ENCODE results near the gene UBE2E2.

Gene UBE2E2

DNA sequence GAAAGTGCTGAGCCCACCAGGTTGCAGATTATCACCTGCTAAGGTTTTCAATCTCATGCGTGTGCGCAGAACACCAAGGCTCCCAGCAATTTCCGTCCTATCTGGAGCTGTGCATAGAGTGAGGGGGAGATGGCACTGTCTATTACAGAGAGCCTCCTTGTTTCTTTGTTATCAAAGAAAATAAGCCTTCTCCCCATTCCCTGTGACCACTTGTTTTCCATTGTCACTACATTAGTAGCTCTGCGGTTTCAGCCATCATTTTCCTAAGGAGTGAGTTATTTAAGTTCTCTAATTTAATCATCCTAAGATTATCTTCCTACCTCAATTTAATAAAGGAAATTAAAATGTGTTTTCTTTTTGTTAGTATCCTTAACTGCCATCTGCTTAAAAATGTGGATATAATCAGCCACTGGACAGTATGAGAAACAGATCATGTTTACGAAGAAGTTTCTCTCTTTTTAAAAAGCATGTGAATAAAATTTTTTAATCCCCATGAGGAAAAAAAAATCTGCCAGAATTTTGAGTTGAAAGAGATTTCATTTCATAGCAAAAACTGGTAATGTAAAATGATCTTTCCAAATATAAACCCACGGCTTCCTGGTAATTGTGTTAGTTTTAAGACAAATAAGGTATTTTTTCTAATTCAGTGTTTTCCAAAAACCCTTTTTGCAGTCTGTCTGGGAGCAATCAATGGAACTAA is 430.3 kb downstream of the UBE2E2 start:
- TF ChIP-seq ZFP41 (tag by site-specific recombination; IDR thresholded peaks at IDR 0.05; ENCODE audit: borderline replicate concordance), result no peak
- no peak for TF ChIP-seq ZNF701 (tag by site-specific recombination; IDR thresholded peaks at IDR 0.05)
- TF ChIP-seq ZFP37 (tag by site-specific recombination; IDR thresholded peaks at IDR 0.05), result no peak
- TF ChIP-seq, protein P1, sequence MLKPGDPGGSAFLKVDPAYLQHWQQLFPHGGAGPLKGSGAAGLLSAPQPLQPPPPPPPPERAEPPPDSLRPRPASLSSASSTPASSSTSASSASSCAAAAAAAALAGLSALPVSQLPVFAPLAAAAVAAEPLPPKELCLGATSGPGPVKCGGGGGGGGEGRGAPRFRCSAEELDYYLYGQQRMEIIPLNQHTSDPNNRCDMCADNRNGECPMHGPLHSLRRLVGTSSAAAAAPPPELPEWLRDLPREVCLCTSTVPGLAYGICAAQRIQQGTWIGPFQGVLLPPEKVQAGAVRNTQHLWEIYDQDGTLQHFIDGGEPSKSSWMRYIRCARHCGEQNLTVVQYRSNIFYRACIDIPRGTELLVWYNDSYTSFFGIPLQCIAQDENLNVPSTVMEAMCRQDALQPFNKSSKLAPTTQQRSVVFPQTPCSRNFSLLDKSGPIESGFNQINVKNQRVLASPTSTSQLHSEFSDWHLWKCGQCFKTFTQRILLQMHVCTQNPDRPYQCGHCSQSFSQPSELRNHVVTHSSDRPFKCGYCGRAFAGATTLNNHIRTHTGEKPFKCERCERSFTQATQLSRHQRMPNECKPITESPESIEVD (tag by site-specific recombination; IDR thresholded peaks at IDR 0.05), result peak; percentile 10; the same call in 1 of the 2 replicates
- 0 out of 2 replicates have a peak, but pooled peaks have one; percentile 12 for TF ChIP-seq WT1 (tag by site-specific recombination; IDR thresholded peaks at IDR 0.05)
- TF ChIP-seq PRDM1 (tag by site-specific recombination; IDR thresholded peaks at IDR 0.05), result peak; percentile 43; the same call in 1 of the 2 replicates
- no peaks in the 10 kb centered on the region for H3K9me3 ChIP-seq (ENCODE audit: control insufficient read depth, insufficient read depth, low read depth, low read length)
- ChIA-PET CTCF (no interaction called here), POLR2A (no interaction called here)
- no peaks in the 10 kb centered on the region for H3K36me3 ChIP-seq (ENCODE audit: control insufficient read depth in 2 of 2, insufficient read depth in 1 of 2, low read length in 2 of 2)
- H3K4me1 ChIP-seq (ENCODE audit: control insufficient read depth, insufficient read depth, low read length), result peaks cover 7% of the 10 kb centered on the region; the same call in 1 of the 2 replicates
- H3K4me3 ChIP-seq (ENCODE audit: low read depth, low read length), result no peak overlapping the region
- no peak overlapping the region for H3K27ac ChIP-seq (ENCODE audit: extremely low read depth, low read depth, low read length)

DNA sequence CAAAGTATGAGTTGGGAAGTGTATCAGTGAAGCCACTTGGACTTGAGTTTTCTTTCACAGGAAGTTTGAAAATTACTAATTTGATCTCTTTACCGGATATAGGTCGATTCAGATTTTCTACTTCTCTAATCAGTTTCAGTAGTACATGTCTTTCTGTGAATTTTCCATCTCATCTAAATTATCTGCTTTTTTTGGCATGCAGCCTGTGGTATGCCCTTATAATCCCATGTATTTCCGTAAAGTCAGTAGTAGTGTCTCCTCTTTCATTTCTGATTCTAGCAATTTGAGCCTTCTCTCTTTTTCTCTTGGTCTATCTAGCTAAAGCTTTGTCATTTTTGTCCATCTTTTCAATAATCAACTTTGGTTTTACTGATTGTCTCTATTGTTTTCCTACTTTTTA is 434.2 kb downstream of the UBE2E2 start:
- CTCF ChIA-PET, result interaction anchor here (0.9 kb wide), 1 partner anchor 76 kb away, joined by 3 read pairs; no protein-coding TSS in a partner anchor
- TF ChIP-seq, protein P2, sequence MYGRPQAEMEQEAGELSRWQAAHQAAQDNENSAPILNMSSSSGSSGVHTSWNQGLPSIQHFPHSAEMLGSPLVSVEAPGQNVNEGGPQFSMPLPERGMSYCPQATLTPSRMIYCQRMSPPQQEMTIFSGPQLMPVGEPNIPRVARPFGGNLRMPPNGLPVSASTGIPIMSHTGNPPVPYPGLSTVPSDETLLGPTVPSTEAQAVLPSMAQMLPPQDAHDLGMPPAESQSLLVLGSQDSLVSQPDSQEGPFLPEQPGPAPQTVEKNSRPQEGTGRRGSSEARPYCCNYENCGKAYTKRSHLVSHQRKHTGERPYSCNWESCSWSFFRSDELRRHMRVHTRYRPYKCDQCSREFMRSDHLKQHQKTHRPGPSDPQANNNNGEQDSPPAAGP (tag by site-specific recombination; IDR thresholded peaks at IDR 0.05), result no peak
- TF ChIP-seq ZNF549 (tag by site-specific recombination; IDR thresholded peaks at IDR 0.05), result 0 out of 2 replicates have a peak, but pooled peaks have one; percentile 22
- peak; percentile 64 for TF ChIP-seq SETDB1 (IDR thresholded peaks at IDR 0.05; ENCODE audit: insufficient read length, low read length)
- TF ChIP-seq TRIM28 (IDR thresholded peaks at IDR 0.05; ENCODE audit: borderline replicate concordance, low read length), result peak; percentile 17; the same call in 1 of the 2 replicates
- TF ChIP-seq, protein P3, sequence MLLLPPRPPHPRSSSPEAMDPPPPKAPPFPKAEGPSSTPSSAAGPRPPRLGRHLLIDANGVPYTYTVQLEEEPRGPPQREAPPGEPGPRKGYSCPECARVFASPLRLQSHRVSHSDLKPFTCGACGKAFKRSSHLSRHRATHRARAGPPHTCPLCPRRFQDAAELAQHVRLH (tag by site-specific recombination; IDR thresholded peaks at IDR 0.05), result peak; percentile 9; the same call in 1 of the 2 replicates
- peak; percentile 89 for TF ChIP-seq ZNF664 (tag by site-specific recombination; IDR thresholded peaks at IDR 0.05)
- Histone ChIP-seq H3K36me3 (ENCODE audit: control insufficient read depth in 2 of 2, insufficient read depth in 1 of 2, low read length in 2 of 2) (no peaks in the 10 kb centered on the region), H3K9me3 (ENCODE audit: control insufficient read depth, insufficient read depth, low read depth, low read length) (no peaks in the 10 kb centered on the region), H3K27ac (ENCODE audit: extremely low read depth, low read depth, low read length) (no peak overlapping the region), H3K4me1 (ENCODE audit: control insufficient read depth, insufficient read depth, low read length) (0 out of 2 replicates have a peak, but pooled peaks cover 2% of the 10 kb centered on the region), H3K4me3 (ENCODE audit: low read depth, low read length) (no peak overlapping the region)
- POLR2A ChIA-PET, result no interaction called here

DNA sequence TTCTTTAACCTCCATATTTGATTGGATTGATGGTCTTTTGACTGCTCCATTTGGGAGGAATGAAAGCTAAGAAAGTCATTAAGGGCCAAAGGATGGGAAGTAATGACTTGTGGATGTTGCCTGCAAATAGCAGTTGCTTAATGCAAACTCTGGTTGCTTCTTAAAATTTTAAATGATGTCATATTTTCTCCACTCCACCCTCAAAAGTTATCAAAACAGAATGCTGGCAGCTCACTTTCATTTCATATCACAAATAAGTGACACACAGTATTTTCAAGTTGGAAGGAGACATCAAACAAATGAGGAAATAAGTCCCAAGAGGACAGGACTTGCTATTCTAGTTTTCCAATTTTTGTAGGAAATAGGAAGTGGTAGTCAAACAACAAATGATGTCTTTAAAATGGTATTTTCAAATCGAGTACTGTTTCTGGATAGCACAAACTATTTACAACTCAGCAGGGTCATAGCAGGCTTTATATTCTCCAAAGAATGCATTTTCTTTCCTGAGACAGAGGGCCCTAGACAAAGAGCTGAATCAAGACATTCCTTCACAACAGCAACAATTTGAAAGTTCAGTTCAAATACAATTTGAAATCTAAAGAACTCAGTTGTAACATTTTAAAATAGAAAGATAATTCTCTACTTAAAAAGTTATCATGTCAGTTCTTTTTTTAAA is 437.5 kb downstream of the UBE2E2 start:
- no peak overlapping the region for H3K4me3 ChIP-seq (ENCODE audit: low read depth, low read length)
- POLR2A ChIA-PET, result no interaction called here
- CTCF ChIA-PET, result interaction anchor here (0.7 kb wide), 1 partner anchor 394 kb away, joined by 3 read pairs; no protein-coding TSS in a partner anchor
- TF ChIP-seq, protein P4, sequence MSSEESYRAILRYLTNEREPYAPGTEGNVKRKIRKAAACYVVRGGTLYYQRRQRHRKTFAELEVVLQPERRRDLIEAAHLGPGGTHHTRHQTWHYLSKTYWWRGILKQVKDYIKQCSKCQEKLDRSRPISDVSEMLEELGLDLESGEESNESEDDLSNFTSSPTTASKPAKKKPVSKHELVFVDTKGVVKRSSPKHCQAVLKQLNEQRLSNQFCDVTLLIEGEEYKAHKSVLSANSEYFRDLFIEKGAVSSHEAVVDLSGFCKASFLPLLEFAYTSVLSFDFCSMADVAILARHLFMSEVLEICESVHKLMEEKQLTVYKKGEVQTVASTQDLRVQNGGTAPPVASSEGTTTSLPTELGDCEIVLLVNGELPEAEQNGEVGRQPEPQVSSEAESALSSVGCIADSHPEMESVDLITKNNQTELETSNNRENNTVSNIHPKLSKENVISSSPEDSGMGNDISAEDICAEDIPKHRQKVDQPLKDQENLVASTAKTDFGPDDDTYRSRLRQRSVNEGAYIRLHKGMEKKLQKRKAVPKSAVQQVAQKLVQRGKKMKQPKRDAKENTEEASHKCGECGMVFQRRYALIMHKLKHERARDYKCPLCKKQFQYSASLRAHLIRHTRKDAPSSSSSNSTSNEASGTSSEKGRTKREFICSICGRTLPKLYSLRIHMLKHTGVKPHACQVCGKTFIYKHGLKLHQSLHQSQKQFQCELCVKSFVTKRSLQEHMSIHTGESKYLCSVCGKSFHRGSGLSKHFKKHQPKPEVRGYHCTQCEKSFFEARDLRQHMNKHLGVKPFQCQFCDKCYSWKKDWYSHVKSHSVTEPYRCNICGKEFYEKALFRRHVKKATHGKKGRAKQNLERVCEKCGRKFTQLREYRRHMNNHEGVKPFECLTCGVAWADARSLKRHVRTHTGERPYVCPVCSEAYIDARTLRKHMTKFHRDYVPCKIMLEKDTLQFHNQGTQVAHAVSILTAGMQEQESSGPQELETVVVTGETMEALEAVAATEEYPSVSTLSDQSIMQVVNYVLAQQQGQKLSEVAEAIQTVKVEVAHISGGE (tag by site-specific recombination; conservative IDR thresholded peaks at IDR 0.05; ENCODE audit: low read depth), result no peak
- no peak for TF ChIP-seq KLF7 (tag by site-specific recombination; IDR thresholded peaks at IDR 0.05; ENCODE audit: borderline replicate concordance)
- TF ChIP-seq ZNF677 (tag by site-specific recombination; IDR thresholded peaks at IDR 0.05), result no peak
- TF ChIP-seq, protein P5, sequence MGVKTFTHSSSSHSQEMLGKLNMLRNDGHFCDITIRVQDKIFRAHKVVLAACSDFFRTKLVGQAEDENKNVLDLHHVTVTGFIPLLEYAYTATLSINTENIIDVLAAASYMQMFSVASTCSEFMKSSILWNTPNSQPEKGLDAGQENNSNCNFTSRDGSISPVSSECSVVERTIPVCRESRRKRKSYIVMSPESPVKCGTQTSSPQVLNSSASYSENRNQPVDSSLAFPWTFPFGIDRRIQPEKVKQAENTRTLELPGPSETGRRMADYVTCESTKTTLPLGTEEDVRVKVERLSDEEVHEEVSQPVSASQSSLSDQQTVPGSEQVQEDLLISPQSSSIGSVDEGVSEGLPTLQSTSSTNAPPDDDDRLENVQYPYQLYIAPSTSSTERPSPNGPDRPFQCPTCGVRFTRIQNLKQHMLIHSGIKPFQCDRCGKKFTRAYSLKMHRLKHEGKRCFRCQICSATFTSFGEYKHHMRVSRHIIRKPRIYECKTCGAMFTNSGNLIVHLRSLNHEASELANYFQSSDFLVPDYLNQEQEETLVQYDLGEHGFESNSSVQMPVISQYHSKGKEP (tag by site-specific recombination; IDR thresholded peaks at IDR 0.05), result no peak
- TF ChIP-seq, protein P6, sequence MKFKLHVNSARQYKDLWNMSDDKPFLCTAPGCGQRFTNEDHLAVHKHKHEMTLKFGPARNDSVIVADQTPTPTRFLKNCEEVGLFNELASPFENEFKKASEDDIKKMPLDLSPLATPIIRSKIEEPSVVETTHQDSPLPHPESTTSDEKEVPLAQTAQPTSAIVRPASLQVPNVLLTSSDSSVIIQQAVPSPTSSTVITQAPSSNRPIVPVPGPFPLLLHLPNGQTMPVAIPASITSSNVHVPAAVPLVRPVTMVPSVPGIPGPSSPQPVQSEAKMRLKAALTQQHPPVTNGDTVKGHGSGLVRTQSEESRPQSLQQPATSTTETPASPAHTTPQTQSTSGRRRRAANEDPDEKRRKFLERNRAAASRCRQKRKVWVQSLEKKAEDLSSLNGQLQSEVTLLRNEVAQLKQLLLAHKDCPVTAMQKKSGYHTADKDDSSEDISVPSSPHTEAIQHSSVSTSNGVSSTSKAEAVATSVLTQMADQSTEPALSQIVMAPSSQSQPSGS (tag by site-specific recombination; IDR thresholded peaks at IDR 0.05; ENCODE audit: low read depth), result peak; percentile 60; the same call in 1 of the 2 replicates
- no peak for TF ChIP-seq ZNF571 (tag by site-specific recombination; IDR thresholded peaks at IDR 0.05)
- no peak for TF ChIP-seq ZNF777 (tag by site-specific recombination; IDR thresholded peaks at IDR 0.05; ENCODE audit: borderline replicate concordance)
- TF ChIP-seq ZNF701 (tag by site-specific recombination; IDR thresholded peaks at IDR 0.05), result no peak
- H3K9me3 ChIP-seq (ENCODE audit: control insufficient read depth, insufficient read depth, low read depth, low read length), result no peaks in the 10 kb centered on the region
- H3K4me1 ChIP-seq (ENCODE audit: control insufficient read depth, insufficient read depth, low read length), result no peaks in the 10 kb centered on the region; the same call in 1 of the 2 replicates
- no peak overlapping the region for H3K27ac ChIP-seq (ENCODE audit: extremely low read depth, low read depth, low read length)
- H3K36me3 ChIP-seq (ENCODE audit: control insufficient read depth in 2 of 2, insufficient read depth in 1 of 2, low read length in 2 of 2), result no peaks in the 10 kb centered on the region

Data from HEK293 (cell line).